NT2/D1 (cell line): Measurements from ENCODE around the gene HSPD1.
"Not testable (repeated sequence)": the region's sequence is repeated elsewhere in the genome, so short reads cannot be mapped to it uniquely, and the experiment has no call there.

ENCODE experiments used
- DNase-seq: peaks from one replicate; pipeline ENCODE4 v3.0.0-alpha.2; 2011; ENCODE audit warnings: low read depth, low spot score
- H3K27me3 ChIP-seq: 2 replicates; pipeline ENCODE4 v1.6.0; 2011; ENCODE audit warnings: mild to moderate bottlenecking; ENCODE audit not compliant: insufficient read length, insufficient read depth
- H3K36me3 ChIP-seq: 2 replicates; pipeline ENCODE4 v1.6.1; 2011; ENCODE audit warnings: mild to moderate bottlenecking, low read length, mixed read lengths; ENCODE audit not compliant: insufficient read depth, insufficient read length
- H3K4me1 ChIP-seq: 2 replicates; pipeline ENCODE4 v1.5.1; 2011; ENCODE audit not compliant: insufficient read depth, insufficient read length
- H3K4me3 ChIP-seq: 2 replicates; pipeline ENCODE4 v1.5.1; 2011; ENCODE audit warnings: low read depth; ENCODE audit not compliant: insufficient read length
- H3K9ac ChIP-seq: 2 replicates; pipeline ENCODE4 v1.6.0; 2011; ENCODE audit warnings: low read depth; ENCODE audit not compliant: insufficient read length
- H3K9me3 ChIP-seq: 2 replicates; pipeline ENCODE4 v1.5.1; 2011; ENCODE audit warnings: mild to moderate bottlenecking, low read length; ENCODE audit not compliant: insufficient read depth
- SUZ12 ChIP-seq: IDR thresholded peaks from 2 replicates; pipeline ENCODE4 v1.6.1; 2011; ENCODE audit not compliant: insufficient read length, insufficient read depth; ENCODE audit errors: extremely low read depth
- YY1 ChIP-seq: IDR thresholded peaks from 2 replicates; pipeline ENCODE4 v1.6.1; 2011; ENCODE audit not compliant: insufficient read length, insufficient read depth
- ZNF274 ChIP-seq: IDR thresholded peaks from 2 replicates; pipeline ENCODE4 v1.6.1; 2011; ENCODE audit warnings: mild to moderate bottlenecking, low read depth, low read length

HSPD1 gene

DNA sequence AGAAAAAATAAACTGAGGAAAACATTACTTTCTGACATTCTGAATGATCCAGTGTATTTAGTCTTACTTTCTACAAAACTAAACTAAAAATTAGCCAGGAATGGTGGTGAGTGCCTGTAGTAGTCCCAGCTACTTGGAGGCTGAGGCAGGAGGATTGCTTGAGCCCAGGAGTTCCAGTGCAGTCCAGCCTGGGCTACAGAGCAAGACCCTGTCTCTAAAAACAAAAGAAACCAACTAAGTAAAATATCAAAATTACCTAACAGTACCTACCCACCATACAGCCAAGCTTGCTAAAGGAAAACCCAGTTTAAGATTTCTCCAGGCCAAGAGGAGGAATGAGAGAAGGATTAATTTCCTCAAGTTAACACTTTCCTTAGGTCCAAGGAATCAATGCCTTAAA lies 2.9 kb downstream of the HSPD1 start:
- Histone ChIP-seq H3K9ac (peak overlapping the region; percentile 98), H3K9me3 (no peaks in the 10 kb centered on the region), H3K4me1 (no peaks in the 10 kb centered on the region), H3K4me3 (peak overlapping the region; percentile 94), H3K27me3 (no peaks in the 10 kb centered on the region), H3K36me3 (peaks cover 88% of the 10 kb centered on the region)
- TF ChIP-seq ZNF274: no peak
- TF ChIP-seq SUZ12: no peak
- TF ChIP-seq YY1: no peak
- DNase-seq: no peak

DNA sequence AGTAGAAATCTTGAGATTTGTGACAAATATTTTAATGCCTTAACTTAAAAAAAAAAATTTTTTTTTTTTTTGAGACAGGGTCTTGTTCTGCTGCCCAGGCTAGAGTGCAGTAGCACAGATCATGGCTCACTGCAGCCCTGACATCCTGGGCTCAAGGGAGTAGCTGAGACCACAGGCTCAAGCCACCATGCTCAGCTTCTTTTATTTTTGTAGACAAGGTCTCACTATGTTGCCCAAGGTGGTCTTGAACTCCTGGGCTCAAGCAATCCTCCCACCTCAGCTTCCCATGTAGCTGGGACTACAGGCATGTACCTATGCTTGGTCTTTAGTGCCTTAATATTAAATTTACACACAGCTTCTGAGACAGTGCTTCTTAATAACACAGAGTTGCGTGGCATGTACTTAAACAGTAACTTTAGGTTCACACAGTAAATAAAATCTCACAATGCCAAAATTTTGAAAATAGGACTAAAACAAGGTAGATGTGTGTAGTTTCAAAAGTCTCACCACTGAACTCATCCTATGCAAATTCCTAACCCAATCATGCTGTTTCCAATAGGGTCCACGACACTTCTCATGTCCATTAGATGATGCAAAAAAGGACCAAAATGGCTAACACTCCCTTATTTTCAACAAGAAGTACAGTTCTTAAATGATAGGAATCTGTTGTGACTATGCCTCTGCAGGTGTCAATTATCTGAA lies 4.1 kb downstream of the HSPD1 start:
- Histone ChIP-seq H3K9me3 (no peaks in the 10 kb centered on the region), H3K4me1 (no peaks in the 10 kb centered on the region), H3K27me3 (no peaks in the 10 kb centered on the region), H3K9ac (no peak overlapping the region), H3K36me3 (peaks cover 88% of the 10 kb centered on the region), H3K4me3 (peak overlapping the region; percentile 94)
- DNase-seq: no peak
- TF ChIP-seq ZNF274: no peak
- no peak for TF ChIP-seq YY1
- TF ChIP-seq SUZ12: no peak

DNA sequence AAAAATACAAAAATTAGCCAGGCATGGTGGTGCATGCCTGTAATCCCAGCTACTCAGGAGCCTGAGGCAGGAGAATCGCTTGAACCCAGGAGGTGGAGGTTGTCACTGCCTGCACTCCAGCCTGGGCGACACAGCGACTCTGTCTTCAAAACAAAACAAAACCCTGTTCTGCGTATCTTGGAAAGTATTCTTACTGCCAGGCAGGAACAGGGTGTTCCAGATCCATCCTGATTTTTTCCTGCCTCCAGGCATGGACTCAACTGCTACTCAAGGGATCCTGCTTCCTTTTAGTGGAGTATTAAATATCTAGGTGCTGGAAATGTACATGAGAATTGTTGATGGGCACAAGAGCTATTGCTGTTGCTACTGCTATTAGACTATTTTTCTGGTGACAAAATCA lies 12.3 kb downstream of the HSPD1 start:
- TF ChIP-seq SUZ12 (no peak), ZNF274 (no peak), YY1 (no peak)
- no peaks in the 10 kb centered on the region for H3K4me1 ChIP-seq
- no peak for DNase-seq
- no peak overlapping the region for H3K9ac ChIP-seq
- H3K4me3 ChIP-seq: no peak overlapping the region
- H3K27me3 ChIP-seq: no peaks in the 10 kb centered on the region
- peaks cover 15% of the 10 kb centered on the region; the same call in 1 of the 2 replicates for H3K9me3 ChIP-seq
- peaks cover 66% of the 10 kb centered on the region for H3K36me3 ChIP-seq

DNA sequence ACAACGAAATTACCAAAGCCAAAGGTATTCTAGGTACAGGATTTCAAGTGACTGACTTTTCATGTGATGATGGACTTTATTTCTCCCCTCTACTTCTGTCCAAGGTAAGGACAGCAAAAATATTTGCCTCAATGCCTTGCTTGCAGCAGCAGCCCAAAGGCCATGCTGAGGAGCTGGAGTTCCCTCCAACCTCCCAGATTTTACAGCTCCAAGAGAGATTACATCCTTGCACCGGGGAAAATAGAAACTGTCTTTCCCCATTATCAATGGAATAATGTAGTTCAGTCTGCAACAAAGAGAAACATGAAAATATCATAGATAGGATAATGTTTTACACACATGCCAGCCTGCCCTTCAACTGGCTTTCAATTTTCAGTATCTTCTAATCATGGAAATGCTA lies 13.5 kb downstream of the HSPD1 start:
- Histone ChIP-seq H3K9me3 (peaks cover 15% of the 10 kb centered on the region; the same call in 1 of the 2 replicates), H3K36me3 (peaks cover 54% of the 10 kb centered on the region), H3K4me3 (no peak overlapping the region), H3K4me1 (no peaks in the 10 kb centered on the region), H3K27me3 (no peaks in the 10 kb centered on the region), H3K9ac (no peak overlapping the region)
- TF ChIP-seq ZNF274 (no peak), SUZ12 (no peak), YY1 (no peak)
- no peak for DNase-seq

DNA sequence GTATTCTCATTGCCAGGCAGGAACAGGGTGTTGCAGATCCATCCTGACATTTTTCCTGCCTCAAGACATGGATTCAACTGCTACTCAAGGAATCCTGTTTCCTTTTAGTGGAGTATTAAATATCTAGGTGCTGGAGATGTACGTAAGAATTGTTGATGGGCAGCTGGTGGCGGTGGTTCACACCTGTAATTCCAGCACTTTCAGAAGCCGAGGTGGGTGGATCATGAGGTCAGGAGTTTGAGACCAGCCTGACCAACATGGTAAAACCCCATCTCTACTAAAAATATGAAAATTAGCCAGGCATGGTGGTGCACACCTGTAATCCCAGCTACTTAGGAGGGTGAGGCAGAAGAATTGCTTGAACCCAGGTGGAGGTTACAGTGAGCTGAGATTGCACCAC lies 15.4 kb downstream of the HSPD1 start:
- H3K36me3 ChIP-seq: peaks cover 36% of the 10 kb centered on the region
- H3K4me3 ChIP-seq, DNase-seq, H3K27me3 ChIP-seq, H3K4me1 ChIP-seq, H3K9ac ChIP-seq: not testable (repeated sequence)
- peaks cover 15% of the 10 kb centered on the region; the same call in 1 of the 2 replicates for H3K9me3 ChIP-seq

DNA sequence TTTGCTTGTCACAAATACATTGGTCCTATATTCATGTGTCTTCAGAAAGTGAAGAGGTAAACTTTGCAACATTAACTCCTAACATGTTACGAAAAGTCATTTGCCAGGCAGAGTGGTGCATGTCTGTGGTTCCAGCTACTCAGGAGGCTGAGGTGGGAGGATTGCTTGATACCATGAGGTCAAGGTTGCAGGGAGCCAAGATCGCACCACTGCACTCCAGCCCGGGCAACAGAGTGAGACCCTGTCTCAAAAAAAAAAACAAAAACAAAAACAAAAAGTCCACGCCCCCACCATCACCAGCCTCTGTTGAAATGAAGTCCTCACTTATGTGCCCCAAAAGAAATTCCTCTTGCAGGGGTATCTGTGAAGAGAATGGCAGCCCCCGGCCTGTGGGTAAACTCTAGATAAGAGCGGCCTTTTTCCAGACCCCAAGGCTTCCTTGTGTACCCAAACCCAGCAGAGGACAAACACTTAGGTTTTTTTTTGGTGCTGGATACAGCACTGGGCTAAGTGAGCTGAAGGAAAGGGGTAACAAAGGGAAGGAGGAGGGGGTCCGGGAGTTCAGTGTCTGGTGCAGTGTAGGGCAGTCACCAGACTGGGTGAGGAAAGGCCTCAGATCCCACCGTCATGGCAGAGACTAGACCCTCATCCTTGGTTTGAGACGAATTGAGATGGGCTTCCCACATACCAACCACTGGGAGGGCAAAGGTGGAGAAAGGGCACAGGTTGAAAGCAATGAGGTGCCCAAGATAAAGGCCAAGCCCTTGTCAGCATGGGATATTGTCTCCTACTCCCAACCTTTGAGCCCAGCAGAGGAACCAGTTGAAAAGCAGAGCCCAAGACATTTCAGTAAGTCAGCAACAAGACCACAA lies 19.2 kb downstream of the HSPD1 start:
- H3K36me3 ChIP-seq: peaks cover 31% of the 10 kb centered on the region
- DNase-seq: no peak
- TF ChIP-seq YY1 (no peak), SUZ12 (no peak), ZNF274 (no peak)
- peaks cover 15% of the 10 kb centered on the region; the same call in 1 of the 2 replicates for H3K9me3 ChIP-seq
- no peaks in the 10 kb centered on the region for H3K27me3 ChIP-seq
- no peak overlapping the region for H3K9ac ChIP-seq
- no peaks in the 10 kb centered on the region for H3K4me1 ChIP-seq
- no peak overlapping the region for H3K4me3 ChIP-seq

DNA sequence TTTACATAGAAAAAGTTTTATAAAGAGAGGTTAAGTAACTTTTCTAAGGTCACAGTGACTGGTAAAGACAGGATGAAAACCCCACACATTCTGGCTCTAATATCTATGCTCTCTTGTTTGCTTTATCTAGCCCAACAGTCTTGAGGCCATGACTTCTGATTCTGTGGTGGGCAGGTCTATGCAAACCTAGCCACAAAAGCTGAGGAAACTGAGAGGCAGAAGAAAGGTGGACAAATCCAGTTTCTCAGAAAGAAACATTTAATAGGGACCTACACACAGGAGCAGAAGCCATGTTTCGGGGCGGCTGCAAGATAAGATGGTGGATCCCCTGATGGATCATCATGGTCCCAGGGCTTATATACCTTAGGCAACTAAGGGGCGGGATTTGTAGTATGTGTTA lies 21.8 kb downstream of the HSPD1 start:
- Histone ChIP-seq H3K4me1 (no peaks in the 10 kb centered on the region), H3K27me3 (no peaks in the 10 kb centered on the region), H3K9ac (no peak overlapping the region), H3K9me3 (no peaks in the 10 kb centered on the region), H3K36me3 (peaks cover 54% of the 10 kb centered on the region), H3K4me3 (no peak overlapping the region)
- DNase-seq: no peak
- TF ChIP-seq YY1: no peak
- TF ChIP-seq ZNF274: no peak
- TF ChIP-seq SUZ12: no peak
